ENCODE measurements around the gene IGSF5.

DNA sequence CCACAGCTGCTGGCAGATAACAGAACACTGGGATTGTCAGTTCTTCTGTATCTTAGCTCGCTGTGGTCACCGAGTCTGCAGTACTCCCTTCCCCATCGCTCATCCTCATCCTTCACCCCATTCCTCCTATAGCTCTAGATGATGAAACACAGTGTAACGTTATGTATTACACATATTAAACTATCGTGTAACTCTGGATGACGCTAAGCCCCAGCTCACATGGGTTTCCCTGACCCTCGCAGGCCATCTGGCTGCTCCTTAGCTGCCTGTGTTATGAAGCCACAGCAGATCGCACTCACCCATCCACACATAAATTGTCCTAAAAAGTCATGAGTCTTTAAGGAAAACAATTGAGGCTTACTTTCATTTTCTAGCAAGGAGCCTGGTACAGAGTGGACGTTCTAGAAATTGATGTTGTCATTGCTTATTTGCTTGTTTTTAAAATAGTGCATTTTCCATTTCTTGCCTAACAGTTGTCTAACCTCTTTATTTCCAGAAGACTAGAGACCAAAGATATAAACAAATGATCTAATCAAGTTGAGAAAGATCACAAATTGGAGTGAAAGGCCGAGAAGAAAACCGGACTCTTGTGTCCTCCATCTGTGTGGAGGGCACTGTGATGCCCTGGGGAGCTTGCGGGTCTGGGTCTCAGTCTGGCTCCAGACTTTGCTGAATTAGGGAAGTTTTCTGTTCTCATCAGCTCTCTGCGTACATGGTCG is 97.9 kb downstream of the IGSF5 start:
- TF ChIP-seq POLR2A (IDR thresholded peaks at IDR 0.05; ENCODE audit: low read length) = no peak
- TF ChIP-seq GATA1 (IDR thresholded peaks at IDR 0.05; ENCODE audit: low read depth, low read length) = no peak
